Breast epithelium (tissue), 4 donors: ENCODE results near the gene PKNOX2. TPM values are rescaled to one million over a fixed set of nuclear protein-coding genes. Genes with fewer than 3 reads are reported as not detected.

Experiments used
- DNase-seq, 2 donors: peaks; one replicate each; pipeline ENCODE4 v3.0.0-alpha.2; 2019; ENCODE audit warnings: low spot score in 2 of 2
- H3K27ac ChIP-seq, 2 donors: fragments of 200-600 bp; sonication (generic) in 1 of 2; one replicate each; pipeline ENCODE4 v1.5.1; 2016 to 2019; ENCODE audit warnings: mild to moderate bottlenecking in 1 of 2
- H3K27me3 ChIP-seq, 2 donors: fragments of 200-600 bp; sonication (generic) in 1 of 2; one replicate each; pipeline versions ENCODE4 v1.5.1 to v1.6.0; 2017 to 2019; ENCODE audit warnings: control low read depth in 1 of 2, mild to moderate bottlenecking in 1 of 2
- H3K36me3 ChIP-seq: fragments of 200-600 bp; one replicate; pipeline ENCODE4 v1.5.1; 2019
- H3K4me1 ChIP-seq, 2 donors: fragments of 200-600 bp; sonication (generic); one replicate each; pipeline ENCODE4 v1.5.1; 2016 to 2019; ENCODE audit warnings: control low read depth in 1 of 2
- H3K4me3 ChIP-seq, 3 donors: fragments of 200-600 bp; sonication (generic); 1 replicate in 2 of 3; 2 replicates in 1 of 3; pipeline ENCODE4 v1.5.1; 2016 to 2019; ENCODE audit warnings: mild to moderate bottlenecking in 3 of 3, moderate library complexity in 2 of 3
- H3K9me3 ChIP-seq, 2 donors: fragments of 200-600 bp; sonication (generic) in 1 of 2; one replicate each; pipeline ENCODE4 v1.5.1; 2016 to 2019; ENCODE audit warnings: control low read depth in 1 of 2
- CTCF ChIP-seq, 3 donors: fragments of 450-650 bp; IDR thresholded peaks; one replicate each; pipeline ENCODE4 v1.5.1; 2016 to 2017; ENCODE audit warnings: antibody characterized with exemption in 3 of 3, mild to moderate bottlenecking in 3 of 3, moderate library complexity in 3 of 3
- POLR2A ChIP-seq: fragments of 450-650 bp; IDR thresholded peaks from one replicate; pipeline ENCODE4 v1.6.1; 2016; ENCODE audit warnings: antibody characterized with exemption, mild to moderate bottlenecking, moderate library complexity
- POLR2AphosphoS5 ChIP-seq, 3 donors: sonication (generic); formaldehyde crosslinking; IDR thresholded peaks; one replicate each; pipeline ENCODE4 v1.6.1; 2017; ENCODE audit warnings: antibody characterized with exemption in 3 of 3
- intact Hi-C: fragments of 100-400 bp; cut with DNase I; formaldehyde crosslinking; loops from one replicate; pipeline ENCODE4 v1.15.1; 2023; ENCODE audit warnings: low total_unique reads
- total RNA-seq, 3 donors: library from RNA; depleted of rRNA; stranded (reverse); fragments of >200 nt; gene quantifications; one replicate each; pipeline ENCODE4 v1.1.0, GENCODE V29; 2016

Gene PKNOX2
- total RNA-seq, 3 donors from 2014 or later, result 0.32 to 1.0 (median 0.66) TPM

- no peaks in the 10 kb centered on the region for H3K36me3 ChIP-seq
- no peak for DNase-seq
- H3K27ac ChIP-seq, result no peak overlapping the region
- intact Hi-C loops, result no loop called here
- no peaks in the 10 kb centered on the region for H3K4me1 ChIP-seq
- peaks cover 0 to 2% of the 10 kb centered on the region in 2 donors for H3K27me3 ChIP-seq
- no peaks in the 10 kb centered on the region for H3K9me3 ChIP-seq
- TF ChIP-seq CTCF (IDR thresholded peaks at IDR 0.05) (no peak), POLR2A (no peak), POLR2AphosphoS5 (IDR thresholded peaks at IDR 0.05) (no peak)
- no peak overlapping the region for H3K4me3 ChIP-seq
Measured at GRCh38 chr11:125331357-125332035, 166.9 kb downstream of the PKNOX2 start.

GRCh38 chr11:125332821-125333220 lies 168.3 kb downstream of the PKNOX2 start:
- H3K27me3 ChIP-seq, result peaks cover 0 to under 1% of the 10 kb centered on the region in 2 donors
- no peak overlapping the region for H3K4me3 ChIP-seq
- H3K36me3 ChIP-seq, result no peaks in the 10 kb centered on the region
- H3K27ac ChIP-seq, result no peak overlapping the region
- TF ChIP-seq POLR2A, result no peak
- TF ChIP-seq CTCF (IDR thresholded peaks at IDR 0.05), result no peak
- no peaks in the 10 kb centered on the region for H3K9me3 ChIP-seq
- intact Hi-C loops, result loop anchor here (1.0 kb wide), 1 partner anchor 36 kb away; no protein-coding TSS in a partner anchor
- DNase-seq, result no peak
- H3K4me1 ChIP-seq, result no peaks in the 10 kb centered on the region

GRCh38 chr11:125333354-125334073 lies 169.0 kb downstream of the PKNOX2 start:
- Histone ChIP-seq H3K36me3 (no peaks in the 10 kb centered on the region), H3K4me3 (no peak overlapping the region), H3K27me3 (no peaks in the 10 kb centered on the region), H3K27ac (no peak overlapping the region), H3K4me1 (no peaks in the 10 kb centered on the region), H3K9me3 (no peaks in the 10 kb centered on the region)
- TF ChIP-seq POLR2AphosphoS5 (IDR thresholded peaks at IDR 0.05) (no peak), CTCF (IDR thresholded peaks at IDR 0.05) (no peak), POLR2A (no peak)
- no peak for DNase-seq
- intact Hi-C loops, result loop anchor here (1.0 kb wide), 1 partner anchor 36 kb away; no protein-coding TSS in a partner anchor

GRCh38 chr11:125335106-125335505 lies 170.6 kb downstream of the PKNOX2 start:
- intact Hi-C loops, result no loop called here

More at GRCh38 chr11:125335106-125335505, 170.6 kb downstream of the PKNOX2 start:
- no peak for DNase-seq
- TF ChIP-seq POLR2A (no peak), CTCF (IDR thresholded peaks at IDR 0.05) (no peak), POLR2AphosphoS5 (IDR thresholded peaks at IDR 0.05) (no peak)
- Histone ChIP-seq H3K27ac (no peak overlapping the region), H3K4me1 (no peaks in the 10 kb centered on the region), H3K36me3 (no peaks in the 10 kb centered on the region), H3K9me3 (no peaks in the 10 kb centered on the region), H3K27me3 (no peaks in the 10 kb centered on the region), H3K4me3 (no peak overlapping the region)
